ENCODE measurements around the gene SDHAF2.

SDHAF2 gene

DNA sequence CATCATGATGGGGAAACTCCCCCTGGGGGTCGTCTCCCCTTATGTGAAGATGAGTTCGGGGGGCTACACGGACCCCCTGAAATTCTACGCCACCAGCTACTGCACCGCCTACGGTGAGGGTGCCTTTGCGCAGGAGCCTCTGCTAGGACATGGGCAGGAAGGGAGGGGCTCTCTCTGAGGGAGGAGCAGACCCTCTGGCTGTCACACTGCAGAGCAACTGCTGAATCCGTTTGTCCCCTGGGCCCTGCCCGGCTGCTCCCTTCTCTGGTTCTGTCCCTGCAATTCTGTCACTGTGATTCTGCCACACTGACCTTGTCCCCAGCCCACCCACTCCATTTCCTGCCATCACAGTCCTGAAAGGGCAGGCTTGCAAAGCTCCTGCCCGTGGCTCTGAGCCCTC lies 51.9 kb downstream of the SDHAF2 start:
- Histone ChIP-seq H3K27ac (no peak overlapping the region), H3K4me3 (no peak overlapping the region)
- no peak for TF ChIP-seq CTCF (IDR thresholded peaks at IDR 0.05)
- no peak for DNase-seq (ENCODE audit: low spot score)

DNA sequence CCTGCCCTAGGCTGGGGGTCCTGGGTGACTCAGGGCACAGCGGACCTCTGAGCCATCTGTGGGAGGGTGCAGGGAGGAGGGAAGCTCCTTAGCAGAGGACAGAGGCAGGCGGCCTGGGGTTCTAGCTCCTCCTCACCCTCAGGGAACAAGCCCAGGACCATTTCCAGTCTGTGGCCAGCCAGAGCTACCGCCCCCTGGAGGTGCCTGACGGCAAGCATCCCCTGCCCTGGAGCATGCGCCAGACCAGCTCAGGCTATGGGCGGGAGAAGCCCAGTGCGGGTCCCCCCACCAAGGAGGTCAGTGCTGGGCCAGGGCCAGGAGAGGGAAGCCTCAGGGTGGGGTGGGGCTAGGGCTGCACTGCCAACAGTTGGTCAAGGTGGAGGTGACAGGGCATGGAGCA lies 52.6 kb downstream of the SDHAF2 start:
- DNase-seq (ENCODE audit: low spot score), result no peak
- Histone ChIP-seq H3K4me3 (no peak overlapping the region), H3K27ac (no peak overlapping the region)
- TF ChIP-seq CTCF (IDR thresholded peaks at IDR 0.05), result no peak

GRCh38 chr11:61484541-61484940 lies 54.6 kb downstream of the SDHAF2 start:
- Histone ChIP-seq H3K27ac (no peak overlapping the region), H3K4me3 (no peak overlapping the region)
- TF ChIP-seq CTCF (IDR thresholded peaks at IDR 0.05), result no peak
- no peak for DNase-seq (ENCODE audit: low spot score)

DNA sequence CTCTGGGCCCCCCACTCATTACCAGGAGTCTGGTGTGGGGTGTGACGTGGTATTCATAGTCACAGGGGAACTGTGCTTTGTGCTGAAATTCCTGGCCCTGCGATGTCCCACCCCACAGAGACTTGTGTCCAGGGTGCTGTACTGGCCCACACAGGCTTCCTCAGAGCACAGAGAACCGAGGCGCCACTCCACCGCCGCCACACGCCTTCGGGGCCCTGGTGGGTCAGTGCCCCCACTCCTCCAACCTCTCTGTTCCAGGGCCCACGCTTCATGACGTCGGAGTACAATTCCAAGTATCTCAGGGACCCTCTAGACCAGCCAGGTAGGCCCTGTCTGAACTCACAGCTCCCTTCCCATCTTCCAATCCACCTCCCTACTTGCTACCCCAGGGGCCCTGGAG lies 55.2 kb downstream of the SDHAF2 start:
- no peak for TF ChIP-seq CTCF (IDR thresholded peaks at IDR 0.05)
- DNase-seq (ENCODE audit: low spot score), result no peak
- H3K27ac ChIP-seq, result no peak overlapping the region
- H3K4me3 ChIP-seq, result no peak overlapping the region

- DNase-seq (ENCODE audit: low spot score), result no peak
- H3K4me3 ChIP-seq, result no peak overlapping the region
- H3K27ac ChIP-seq, result no peak overlapping the region
- no peak for TF ChIP-seq CTCF (IDR thresholded peaks at IDR 0.05)
These were observed 56.2 kb downstream of the SDHAF2 start for GRCh38 chr11:61486011-61486620.

DNA sequence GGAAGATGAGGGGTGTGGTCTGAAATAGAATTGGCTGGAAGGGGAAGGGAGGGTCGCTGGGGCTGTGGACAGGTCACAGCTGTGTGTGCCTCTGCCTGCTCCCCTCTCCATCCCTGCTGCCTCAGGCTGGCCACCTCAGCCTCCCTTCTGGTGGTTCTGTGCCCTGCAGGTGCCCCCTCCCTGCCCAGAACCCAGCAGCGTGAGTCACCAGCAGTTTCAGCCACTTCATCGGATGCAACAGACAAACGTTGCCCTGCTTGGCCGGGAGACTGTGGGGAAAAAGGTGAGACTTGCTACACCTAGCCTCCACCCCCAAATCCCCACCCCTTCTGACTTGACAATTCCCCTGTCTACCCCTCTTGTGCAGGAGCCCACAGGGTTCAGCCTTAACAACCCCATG lies 56.9 kb downstream of the SDHAF2 start:
- Histone ChIP-seq H3K4me3 (no peak overlapping the region), H3K27ac (no peak overlapping the region)
- no peak for DNase-seq (ENCODE audit: low spot score)
- TF ChIP-seq CTCF (IDR thresholded peaks at IDR 0.05), result no peak

DNA sequence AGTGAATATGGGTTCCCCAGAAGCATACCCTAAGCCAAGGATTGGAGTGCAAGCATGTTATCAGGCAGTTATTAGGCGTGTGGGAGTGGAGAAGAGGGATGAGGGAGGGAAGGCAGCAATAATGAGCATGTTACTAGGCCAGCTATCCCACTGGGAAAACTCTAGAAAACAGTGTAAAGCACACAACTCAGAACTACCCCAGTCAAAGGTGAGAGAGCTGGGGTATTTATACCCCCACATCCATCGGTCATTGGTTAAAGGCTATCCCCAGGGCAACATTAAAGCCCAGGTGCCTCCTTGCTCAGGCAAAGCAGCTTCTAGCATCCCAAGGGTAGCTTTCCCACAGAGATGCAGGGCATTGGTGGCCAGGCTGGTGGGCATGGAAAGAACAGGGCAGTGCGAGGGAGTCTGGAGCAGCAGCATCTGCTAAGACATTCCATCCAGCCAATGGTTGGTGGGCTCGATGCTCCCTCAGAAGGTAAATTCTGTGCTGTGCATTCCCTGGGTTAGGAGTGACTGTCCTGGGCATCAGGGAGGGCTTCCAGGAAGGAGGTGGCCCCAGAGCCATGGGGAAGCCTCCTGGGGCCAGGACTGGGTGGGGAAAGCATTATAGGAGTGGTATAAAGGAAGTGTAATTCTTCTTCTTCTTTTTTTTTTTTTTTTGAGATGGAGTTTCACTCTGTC lies 57.6 kb downstream of the SDHAF2 start:
- Histone ChIP-seq H3K27ac (no peak overlapping the region), H3K4me3 (no peak overlapping the region)
- TF ChIP-seq CTCF (IDR thresholded peaks at IDR 0.05), result no peak
- no peak for DNase-seq (ENCODE audit: low spot score)
